ENCODE data around the gene GRM8.

DNA sequence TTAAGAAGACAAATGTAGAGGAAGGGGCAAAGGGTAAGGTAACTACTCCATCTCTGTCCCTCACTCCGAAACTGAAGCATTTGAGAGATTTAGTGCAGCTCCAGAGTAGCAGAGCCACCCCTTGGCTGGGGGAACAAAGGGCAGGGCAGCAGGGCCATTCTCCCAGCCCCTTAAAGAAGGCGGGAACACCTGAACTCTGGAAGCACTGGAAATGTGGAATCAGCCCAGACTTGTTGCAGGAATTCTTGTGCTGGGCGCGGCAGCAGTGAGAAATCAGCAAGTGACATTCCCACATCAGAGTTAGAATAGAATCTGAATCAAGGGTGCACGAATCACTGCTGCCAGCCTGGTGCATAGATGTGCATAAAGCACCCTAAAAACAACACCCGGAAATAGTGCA is 34.4 kb upstream of the GRM8 start:
- TF ChIP-seq REST (tag by site-specific recombination; IDR thresholded peaks at IDR 0.05) = no peak
- no peak for TF ChIP-seq ZBTB17 (tag by site-specific recombination; IDR thresholded peaks at IDR 0.05)
- no peak for TF ChIP-seq ZNF776 (tag by site-specific recombination; IDR thresholded peaks at IDR 0.05; ENCODE audit: borderline replicate concordance)
- no peak for TF ChIP-seq ZNF24 (tag by site-specific recombination; IDR thresholded peaks at IDR 0.05)
- TF ChIP-seq, protein P1, sequence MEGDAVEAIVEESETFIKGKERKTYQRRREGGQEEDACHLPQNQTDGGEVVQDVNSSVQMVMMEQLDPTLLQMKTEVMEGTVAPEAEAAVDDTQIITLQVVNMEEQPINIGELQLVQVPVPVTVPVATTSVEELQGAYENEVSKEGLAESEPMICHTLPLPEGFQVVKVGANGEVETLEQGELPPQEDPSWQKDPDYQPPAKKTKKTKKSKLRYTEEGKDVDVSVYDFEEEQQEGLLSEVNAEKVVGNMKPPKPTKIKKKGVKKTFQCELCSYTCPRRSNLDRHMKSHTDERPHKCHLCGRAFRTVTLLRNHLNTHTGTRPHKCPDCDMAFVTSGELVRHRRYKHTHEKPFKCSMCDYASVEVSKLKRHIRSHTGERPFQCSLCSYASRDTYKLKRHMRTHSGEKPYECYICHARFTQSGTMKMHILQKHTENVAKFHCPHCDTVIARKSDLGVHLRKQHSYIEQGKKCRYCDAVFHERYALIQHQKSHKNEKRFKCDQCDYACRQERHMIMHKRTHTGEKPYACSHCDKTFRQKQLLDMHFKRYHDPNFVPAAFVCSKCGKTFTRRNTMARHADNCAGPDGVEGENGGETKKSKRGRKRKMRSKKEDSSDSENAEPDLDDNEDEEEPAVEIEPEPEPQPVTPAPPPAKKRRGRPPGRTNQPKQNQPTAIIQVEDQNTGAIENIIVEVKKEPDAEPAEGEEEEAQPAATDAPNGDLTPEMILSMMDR (tag by site-specific recombination; IDR thresholded peaks at IDR 0.05) = no peak
- TF ChIP-seq ZNF704 (tag by site-specific recombination; IDR thresholded peaks at IDR 0.05) = no peak
- no peak for TF ChIP-seq ZNF140 (tag by site-specific recombination; IDR thresholded peaks at IDR 0.05)
- no peak for TF ChIP-seq ZNF121 (tag by site-specific recombination; IDR thresholded peaks at IDR 0.05)
- no peak for TF ChIP-seq KLF10 (tag by site-specific recombination; IDR thresholded peaks at IDR 0.05)
- no peak for TF ChIP-seq ZSCAN16 (tag by site-specific recombination; IDR thresholded peaks at IDR 0.05)
- no peak for TF ChIP-seq ATF2 (tag by site-specific recombination; IDR thresholded peaks at IDR 0.05; ENCODE audit: low read depth)
